Fibroblast of mammary gland (primary cell): ENCODE measurements around the gene FAM50A.

Source experiments
- DNase-seq: peaks from one replicate; pipeline ENCODE4 v3.0.0-alpha.2; 2010; ENCODE audit warnings: low read depth
- H3K4me3 ChIP-seq: 2 replicates; pipeline ENCODE4 v1.5.1; 2011; ENCODE audit warnings: low read depth, mild to moderate bottlenecking, low read length, moderate library complexity; ENCODE audit not compliant: control insufficient read depth
- TF ChIP-seq, protein P1 (sequence below): conservative IDR thresholded peaks from 2 replicates; pipeline ENCODE4 v1.5.1; 2011; ENCODE audit warnings: low read depth, low read length, inconsistent platforms; ENCODE audit not compliant: control insufficient read depth, insufficient read depth

The FAM50A gene

DNA sequence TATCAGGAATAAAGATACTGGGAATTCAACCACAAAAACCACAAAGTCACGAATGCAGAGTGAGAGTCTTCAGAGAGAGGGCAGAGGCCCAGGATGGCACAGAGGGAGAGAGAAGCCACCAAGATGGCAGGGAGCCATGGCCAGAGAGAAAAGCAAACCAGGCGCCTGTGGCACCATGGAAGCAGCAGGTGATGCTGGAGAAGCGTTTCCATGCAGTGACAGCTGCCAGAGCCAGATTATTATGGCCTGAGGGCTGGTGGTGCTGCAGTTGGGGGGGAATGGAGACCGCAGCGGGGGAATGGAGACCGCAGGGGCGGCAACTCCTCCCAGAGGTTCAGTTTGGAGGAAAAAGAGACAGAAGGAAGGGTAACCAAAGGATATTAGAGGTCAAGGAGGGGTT lies 26.8 kb upstream of the FAM50A start:
- no peak overlapping the region for H3K4me3 ChIP-seq
- TF ChIP-seq, protein P1, sequence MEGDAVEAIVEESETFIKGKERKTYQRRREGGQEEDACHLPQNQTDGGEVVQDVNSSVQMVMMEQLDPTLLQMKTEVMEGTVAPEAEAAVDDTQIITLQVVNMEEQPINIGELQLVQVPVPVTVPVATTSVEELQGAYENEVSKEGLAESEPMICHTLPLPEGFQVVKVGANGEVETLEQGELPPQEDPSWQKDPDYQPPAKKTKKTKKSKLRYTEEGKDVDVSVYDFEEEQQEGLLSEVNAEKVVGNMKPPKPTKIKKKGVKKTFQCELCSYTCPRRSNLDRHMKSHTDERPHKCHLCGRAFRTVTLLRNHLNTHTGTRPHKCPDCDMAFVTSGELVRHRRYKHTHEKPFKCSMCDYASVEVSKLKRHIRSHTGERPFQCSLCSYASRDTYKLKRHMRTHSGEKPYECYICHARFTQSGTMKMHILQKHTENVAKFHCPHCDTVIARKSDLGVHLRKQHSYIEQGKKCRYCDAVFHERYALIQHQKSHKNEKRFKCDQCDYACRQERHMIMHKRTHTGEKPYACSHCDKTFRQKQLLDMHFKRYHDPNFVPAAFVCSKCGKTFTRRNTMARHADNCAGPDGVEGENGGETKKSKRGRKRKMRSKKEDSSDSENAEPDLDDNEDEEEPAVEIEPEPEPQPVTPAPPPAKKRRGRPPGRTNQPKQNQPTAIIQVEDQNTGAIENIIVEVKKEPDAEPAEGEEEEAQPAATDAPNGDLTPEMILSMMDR = no peak
- no peak for DNase-seq

GRCh38 chrX:154419189-154419588 lies 24.8 kb upstream of the FAM50A start:
- TF ChIP-seq, protein P1 = no peak
- no peak for DNase-seq
- no peak overlapping the region for H3K4me3 ChIP-seq

DNA sequence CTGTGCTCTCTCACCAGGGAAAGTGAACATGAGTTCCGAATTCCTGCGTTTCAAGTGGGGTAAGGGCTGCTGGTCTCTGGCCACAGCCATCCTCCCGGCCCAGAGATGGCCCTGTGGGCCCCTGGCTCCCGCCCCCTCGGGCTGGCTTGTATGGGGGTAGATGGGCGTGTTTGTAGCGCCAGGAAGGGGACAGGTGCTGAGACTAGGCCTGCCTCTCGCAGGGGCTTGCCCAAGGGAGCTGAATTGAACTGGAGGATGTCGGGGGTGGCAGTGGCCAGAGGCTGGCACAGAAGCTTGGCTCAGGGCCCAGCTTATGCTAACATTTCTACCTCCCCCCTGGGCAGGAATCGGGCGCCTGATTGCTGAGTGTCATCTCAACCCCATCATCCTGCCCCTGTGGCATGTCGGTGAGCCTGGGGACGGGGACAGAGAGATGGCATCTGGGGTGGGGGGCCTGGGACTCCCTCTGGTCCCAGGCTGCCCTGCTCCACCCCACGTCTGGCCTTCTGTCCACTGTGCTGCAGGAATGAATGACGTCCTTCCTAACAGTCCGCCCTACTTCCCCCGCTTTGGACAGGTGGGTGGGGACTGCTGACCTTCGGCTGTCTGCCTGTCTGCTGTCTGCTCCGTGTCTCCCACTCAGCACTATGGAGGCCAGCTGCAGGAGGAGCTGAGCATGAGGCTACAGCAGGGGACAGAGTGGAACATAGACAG lies 24.1 kb upstream of the FAM50A start:
- H3K4me3 ChIP-seq = no peak overlapping the region
- DNase-seq = no peak
- TF ChIP-seq, protein P1 = no peak

- DNase-seq = no peak
- H3K4me3 ChIP-seq = no peak overlapping the region
- TF ChIP-seq, protein P1 = no peak
Observed at GRCh38 chrX:154420402-154420756, 23.6 kb upstream of the FAM50A start.

GRCh38 chrX:154426916-154427770 lies 16.8 kb upstream of the FAM50A start:
- no peak overlapping the region for H3K4me3 ChIP-seq

GRCh38 chrX:154428176-154429171 lies 15.5 kb upstream of the FAM50A start, which contains the start of gene ATP6AP1:
Gene ATP6AP1, plus strand, starts transcription at chrX:154428677. Its CDS starts 16 bp downstream, at chrX:154428693.
- TF ChIP-seq, protein P1 = no peak
- peak within 1 kb of the TSS; percentile 58 for H3K4me3 ChIP-seq
- peak; percentile 92 for DNase-seq

More at GRCh38 chrX:154426916-154427770, 16.8 kb upstream of the FAM50A start:
- DNase-seq = no peak
- TF ChIP-seq, protein P1 = no peak
